Measurements from ENCODE around the gene PFDN1. TPM values are rescaled to one million over a fixed set of nuclear protein-coding genes. Genes with fewer than 3 reads are reported as not detected.

Gene PFDN1
- total and polyA plus RNA-seq, 2 experiments from 2014 or later = 119 to 256 TPM

DNA sequence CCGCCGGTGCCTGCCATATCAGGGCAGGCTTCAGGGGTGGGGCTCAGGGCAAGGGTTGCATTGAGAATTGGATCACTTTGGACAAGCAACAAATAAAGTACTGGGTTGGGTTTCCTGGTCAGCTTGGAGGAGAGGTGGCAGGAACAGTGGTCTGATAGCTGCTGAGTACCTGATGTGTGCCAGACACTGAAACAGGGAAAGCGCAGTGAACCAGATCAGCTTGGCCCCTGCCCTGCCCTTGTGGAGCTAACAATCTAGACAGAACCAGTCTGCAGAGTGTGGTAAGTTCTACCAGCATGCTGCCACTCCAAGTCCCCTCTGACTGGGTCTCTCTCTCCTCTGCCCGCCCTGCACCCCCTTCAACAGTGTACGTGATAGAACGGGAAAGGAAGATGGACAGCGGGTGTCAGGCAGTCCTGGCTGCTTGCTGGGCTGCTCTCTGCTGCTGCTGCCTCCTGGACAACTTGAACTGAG lies 74.5 kb downstream of the PFDN1 start (continued):
- TF ChIP-seq, protein P1, sequence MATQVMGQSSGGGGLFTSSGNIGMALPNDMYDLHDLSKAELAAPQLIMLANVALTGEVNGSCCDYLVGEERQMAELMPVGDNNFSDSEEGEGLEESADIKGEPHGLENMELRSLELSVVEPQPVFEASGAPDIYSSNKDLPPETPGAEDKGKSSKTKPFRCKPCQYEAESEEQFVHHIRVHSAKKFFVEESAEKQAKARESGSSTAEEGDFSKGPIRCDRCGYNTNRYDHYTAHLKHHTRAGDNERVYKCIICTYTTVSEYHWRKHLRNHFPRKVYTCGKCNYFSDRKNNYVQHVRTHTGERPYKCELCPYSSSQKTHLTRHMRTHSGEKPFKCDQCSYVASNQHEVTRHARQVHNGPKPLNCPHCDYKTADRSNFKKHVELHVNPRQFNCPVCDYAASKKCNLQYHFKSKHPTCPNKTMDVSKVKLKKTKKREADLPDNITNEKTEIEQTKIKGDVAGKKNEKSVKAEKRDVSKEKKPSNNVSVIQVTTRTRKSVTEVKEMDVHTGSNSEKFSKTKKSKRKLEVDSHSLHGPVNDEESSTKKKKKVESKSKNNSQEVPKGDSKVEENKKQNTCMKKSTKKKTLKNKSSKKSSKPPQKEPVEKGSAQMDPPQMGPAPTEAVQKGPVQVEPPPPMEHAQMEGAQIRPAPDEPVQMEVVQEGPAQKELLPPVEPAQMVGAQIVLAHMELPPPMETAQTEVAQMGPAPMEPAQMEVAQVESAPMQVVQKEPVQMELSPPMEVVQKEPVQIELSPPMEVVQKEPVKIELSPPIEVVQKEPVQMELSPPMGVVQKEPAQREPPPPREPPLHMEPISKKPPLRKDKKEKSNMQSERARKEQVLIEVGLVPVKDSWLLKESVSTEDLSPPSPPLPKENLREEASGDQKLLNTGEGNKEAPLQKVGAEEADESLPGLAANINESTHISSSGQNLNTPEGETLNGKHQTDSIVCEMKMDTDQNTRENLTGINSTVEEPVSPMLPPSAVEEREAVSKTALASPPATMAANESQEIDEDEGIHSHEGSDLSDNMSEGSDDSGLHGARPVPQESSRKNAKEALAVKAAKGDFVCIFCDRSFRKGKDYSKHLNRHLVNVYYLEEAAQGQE (IDR thresholded peaks at IDR 0.05; ENCODE audit: unreplicated experiment) = no peak
- TF ChIP-seq CREB1 (CRISPR knock-in tag; IDR thresholded peaks at IDR 0.05; ENCODE audit: low read depth) = no peak
- no peak for TF ChIP-seq EZH2 (IDR thresholded peaks at IDR 0.05; ENCODE audit: low read depth, unreplicated experiment)
- TF ChIP-seq, protein P2, sequence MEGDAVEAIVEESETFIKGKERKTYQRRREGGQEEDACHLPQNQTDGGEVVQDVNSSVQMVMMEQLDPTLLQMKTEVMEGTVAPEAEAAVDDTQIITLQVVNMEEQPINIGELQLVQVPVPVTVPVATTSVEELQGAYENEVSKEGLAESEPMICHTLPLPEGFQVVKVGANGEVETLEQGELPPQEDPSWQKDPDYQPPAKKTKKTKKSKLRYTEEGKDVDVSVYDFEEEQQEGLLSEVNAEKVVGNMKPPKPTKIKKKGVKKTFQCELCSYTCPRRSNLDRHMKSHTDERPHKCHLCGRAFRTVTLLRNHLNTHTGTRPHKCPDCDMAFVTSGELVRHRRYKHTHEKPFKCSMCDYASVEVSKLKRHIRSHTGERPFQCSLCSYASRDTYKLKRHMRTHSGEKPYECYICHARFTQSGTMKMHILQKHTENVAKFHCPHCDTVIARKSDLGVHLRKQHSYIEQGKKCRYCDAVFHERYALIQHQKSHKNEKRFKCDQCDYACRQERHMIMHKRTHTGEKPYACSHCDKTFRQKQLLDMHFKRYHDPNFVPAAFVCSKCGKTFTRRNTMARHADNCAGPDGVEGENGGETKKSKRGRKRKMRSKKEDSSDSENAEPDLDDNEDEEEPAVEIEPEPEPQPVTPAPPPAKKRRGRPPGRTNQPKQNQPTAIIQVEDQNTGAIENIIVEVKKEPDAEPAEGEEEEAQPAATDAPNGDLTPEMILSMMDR (conservative IDR thresholded peaks at IDR 0.05; ENCODE audit: low read depth in 2 of 2) = no peak

DNA sequence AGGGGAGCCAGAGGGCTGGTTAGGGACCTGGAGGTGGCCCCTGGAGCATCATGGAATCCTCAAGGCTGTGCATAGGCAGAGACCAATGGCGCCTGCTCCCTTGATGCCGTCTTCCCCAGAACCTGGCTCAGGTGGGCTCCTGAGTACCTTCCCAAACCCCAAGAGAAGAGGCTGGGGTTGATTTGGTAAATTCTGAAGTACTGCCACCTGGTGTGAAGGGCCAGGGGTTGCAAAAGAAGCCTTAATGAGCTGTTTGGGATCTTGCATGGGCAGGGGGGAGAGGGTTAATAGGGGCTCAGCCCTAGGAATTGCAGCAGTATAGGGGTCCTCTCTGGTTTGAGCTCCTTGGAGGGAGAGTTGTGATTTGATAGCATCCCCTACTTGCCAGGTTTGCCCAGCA lies 75.9 kb downstream of the PFDN1 start:
- Histone ChIP-seq H3K27ac (ENCODE audit: low read depth) (no peak overlapping the region), H3F3A (replicated peaks; ENCODE audit: low read depth) (no peaks in the 10 kb centered on the region), H3K36me3 (ENCODE audit: insufficient read depth) (no peaks in the 10 kb centered on the region), H3K4me1 (ENCODE audit: insufficient read depth) (no peaks in the 10 kb centered on the region), H4K20me1 (replicated peaks; ENCODE audit: insufficient read depth) (no peaks in the 10 kb centered on the region; the same call in 1 of the 2 replicates), H3K4me3 (no peak overlapping the region), H2AFZ (no peak overlapping the region), H3K9me2 (ENCODE audit: insufficient read depth) (0 out of 2 replicates have a peak, but pooled peaks cover 6% of the 10 kb centered on the region), H3K27me3 (ENCODE audit: insufficient read depth) (no peaks in the 10 kb centered on the region), H3K4me2 (no peak overlapping the region), H3K79me2 (replicated peaks; ENCODE audit: insufficient read depth) (no peaks in the 10 kb centered on the region)
- Mint-ChIP-seq H3K4me1 (no peaks in the 10 kb centered on the region), H3K27me3 (ENCODE audit: insufficient read depth, low read depth, poor library complexity) (peaks cover 2% of the 10 kb centered on the region), H3K4me3 (no peak overlapping the region), H3K9me3 (no peaks in the 10 kb centered on the region), H3K36me3 (ENCODE audit: low read depth) (no peaks in the 10 kb centered on the region), H3K27ac (no peak overlapping the region)
- TF ChIP-seq, protein P1 (IDR thresholded peaks at IDR 0.05; ENCODE audit: unreplicated experiment) = no peak
- TF ChIP-seq, protein P2 (conservative IDR thresholded peaks at IDR 0.05; ENCODE audit: low read depth in 2 of 2) = peak; percentile 29 to 50; a peak in 2 of 4 replicates
- ATAC-seq (peak; percentile 64), DNase-seq (ENCODE audit: low spot score) (peak; percentile 58)

All from GM23338 (cell line).